IMR-90 (cell line): ENCODE data around the gene MBOAT2.

Source experiments
- CTCF ChIP-seq: conservative IDR thresholded peaks from 2 replicates; pipeline ENCODE4 v1.5.1; 2012; ENCODE audit warnings: mild to moderate bottlenecking, low read depth, low read length, improper control_type of control experiment
- FOS ChIP-seq: fragments of 150-350 bp; IDR thresholded peaks from 2 replicates; pipeline ENCODE4 v1.6.1; 2016; ENCODE audit warnings: low read depth, low read length

GRCh38 chr2:9052821-9053533, 49.5 kb upstream of the MBOAT2 start:
- TF ChIP-seq FOS (no peak), CTCF (no peak)
